Measurements from ENCODE around the gene MISP.
"Not testable (repeated sequence)": the region's sequence is repeated elsewhere in the genome, so short reads cannot be mapped to it uniquely, and the experiment has no call there.

Gene MISP

DNA sequence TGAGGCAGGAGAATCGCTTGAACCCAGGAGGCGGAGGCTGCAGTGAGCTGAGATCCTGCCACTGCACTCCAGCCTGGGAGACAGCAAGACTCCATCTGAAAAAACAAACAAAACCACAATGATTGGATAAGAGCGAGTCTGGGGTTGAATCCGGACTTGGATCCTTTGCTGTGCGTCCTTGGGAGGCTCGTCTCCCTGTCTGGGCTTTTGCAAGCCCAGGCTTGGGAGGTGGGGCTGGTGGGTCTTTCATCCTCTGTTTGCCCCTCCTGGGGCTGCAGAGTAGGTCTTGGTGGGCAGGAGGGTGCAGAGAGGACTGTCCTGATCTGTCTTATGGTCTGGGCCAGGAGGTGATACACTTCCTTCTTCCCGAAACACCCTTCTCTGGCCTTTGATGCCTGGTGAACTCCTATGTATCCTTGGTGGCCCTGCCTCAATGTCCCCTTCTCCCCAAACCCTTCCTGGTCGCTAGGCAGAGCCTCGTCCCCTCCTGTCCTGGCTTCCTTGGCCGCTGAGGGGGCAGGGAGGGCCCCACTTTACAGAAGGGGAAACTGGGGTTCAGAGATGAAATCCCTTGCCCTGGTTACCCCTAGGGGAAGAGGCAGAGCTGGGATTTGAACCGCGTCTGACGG, 25.3 kb upstream of the MISP start:
- DNase-seq (ENCODE audit: low read depth, low spot score): no peak

GRCh38 chr19:726993-727956, 23.6 kb upstream of the MISP start:
- no peak for DNase-seq (ENCODE audit: low read depth, low spot score)

GRCh38 chr19:728011-728410, 22.9 kb upstream of the MISP start:
- DNase-seq (ENCODE audit: low read depth, low spot score): no peak

DNA sequence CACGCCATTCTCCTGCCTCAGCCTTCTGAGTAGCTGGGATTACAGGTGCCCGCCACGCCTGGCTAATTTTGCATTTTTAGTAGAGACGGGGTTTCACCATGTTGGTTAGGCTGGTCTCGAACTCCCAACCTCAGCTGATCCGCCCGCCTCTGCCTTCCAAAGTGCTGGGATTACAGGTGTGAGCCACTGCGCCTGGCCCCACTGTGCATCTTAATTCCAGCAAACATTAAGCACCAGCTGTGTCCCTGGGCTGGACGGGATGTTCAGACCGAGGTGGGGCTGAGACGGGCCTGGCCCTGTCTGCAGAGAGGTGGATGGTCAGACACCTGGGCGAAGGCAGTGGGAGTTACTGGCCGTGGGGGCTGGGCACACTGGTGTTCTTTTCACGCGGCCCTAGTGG, 21.3 kb upstream of the MISP start:
- not testable (repeated sequence) for DNase-seq (ENCODE audit: low read depth, low spot score)

GRCh38 chr19:729965-730668, 20.8 kb upstream of the MISP start:
- DNase-seq (ENCODE audit: low read depth, low spot score): no peak

- DNase-seq (ENCODE audit: low read depth, low spot score): no peak
These were observed 19.9 kb upstream of the MISP start for GRCh38 chr19:731000-731399.

DNA sequence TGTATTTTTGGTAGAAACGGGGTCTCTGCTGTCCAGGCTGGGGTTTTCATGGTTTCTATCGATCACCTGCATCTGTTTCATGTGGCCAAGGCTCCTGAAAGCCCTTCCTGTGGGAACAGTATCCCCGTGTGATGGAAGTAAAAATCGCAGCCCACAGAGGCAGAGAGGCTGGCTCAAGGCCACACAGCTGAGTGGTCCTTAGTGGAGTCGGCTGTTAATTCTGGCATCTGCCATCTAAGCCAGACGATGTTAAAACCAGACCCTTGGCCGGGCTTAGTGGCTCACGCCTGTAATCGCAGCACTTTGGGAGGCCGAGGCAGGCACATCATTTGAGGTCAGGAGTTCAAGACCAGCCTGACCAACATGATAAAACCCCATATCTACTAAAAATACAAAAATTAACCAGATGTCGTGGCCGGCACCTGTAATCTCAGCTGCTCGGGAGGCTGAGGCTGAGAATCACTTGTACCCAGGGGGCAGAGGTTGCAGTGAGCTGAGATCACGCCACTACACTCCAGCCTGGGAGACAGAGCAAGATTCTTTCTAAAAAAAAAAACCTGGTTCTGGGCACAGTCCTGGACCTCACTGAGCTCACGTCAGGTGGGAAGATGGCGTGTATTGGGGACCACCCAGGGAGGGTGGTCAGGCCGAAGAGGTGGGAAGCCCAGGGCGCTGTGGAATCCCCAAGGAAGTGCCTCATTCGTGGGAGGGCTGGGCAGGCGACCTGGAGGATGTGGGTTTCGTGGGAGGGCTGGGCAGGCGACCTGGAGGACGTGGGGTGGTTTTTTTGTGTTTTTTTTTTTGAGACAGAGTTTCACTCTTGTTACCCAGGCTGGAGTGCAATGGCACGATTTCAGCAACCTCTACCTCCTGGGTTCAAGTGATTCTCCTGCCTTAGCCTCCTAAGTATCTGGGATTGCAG, 18.5 kb upstream of the MISP start:
- no peak for DNase-seq (ENCODE audit: low read depth, low spot score)

DNA sequence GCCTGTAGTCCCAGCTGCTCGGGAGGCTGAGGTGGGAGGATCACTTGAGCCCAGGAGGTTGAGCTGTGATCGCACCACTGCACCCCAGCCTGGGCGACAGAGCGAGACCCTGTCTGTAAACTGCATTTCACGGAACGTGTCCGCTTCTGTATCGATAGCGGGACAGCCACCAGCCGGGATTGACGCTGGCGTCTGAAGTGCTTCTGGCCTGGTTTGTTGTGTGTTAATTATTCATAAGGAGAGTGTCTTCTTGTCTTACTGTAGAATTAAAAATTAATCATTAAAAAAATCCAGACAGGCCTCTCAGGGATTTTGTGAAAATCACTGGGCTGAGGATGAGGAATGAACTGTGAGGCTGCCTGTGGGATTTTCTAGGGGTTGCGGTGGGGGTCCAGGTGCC, 16.2 kb upstream of the MISP start:
- no peak for DNase-seq (ENCODE audit: low read depth, low spot score)

GRCh38 chr19:736125-736524, 14.8 kb upstream of the MISP start:
- DNase-seq (ENCODE audit: low read depth, low spot score): no peak

DNA sequence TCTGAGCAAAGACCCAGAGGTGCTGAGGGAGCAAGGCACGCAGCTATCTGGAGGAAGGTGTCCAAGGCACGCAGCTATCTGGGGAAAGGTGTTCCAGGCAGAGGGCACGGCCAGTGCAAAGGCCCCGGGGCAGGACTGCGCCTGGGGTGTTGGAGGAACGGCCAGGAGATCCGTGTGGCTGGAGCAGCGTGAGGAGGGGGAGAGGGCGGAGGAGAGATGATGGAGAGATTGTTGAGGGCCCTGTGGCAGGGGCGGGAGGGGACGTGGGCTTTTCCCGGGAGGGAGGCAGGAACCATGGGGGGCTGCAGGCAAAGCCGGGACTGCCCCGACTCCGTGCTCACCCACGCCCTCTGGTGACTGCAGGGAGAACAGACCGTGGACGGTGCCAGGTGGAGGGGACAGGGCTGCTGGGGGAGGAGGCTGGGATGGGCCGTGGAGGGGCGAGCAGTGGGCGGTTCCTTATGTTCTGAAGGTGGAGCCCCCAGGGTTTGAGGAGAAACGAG, 13.3 kb upstream of the MISP start:
- no peak for DNase-seq (ENCODE audit: low read depth, low spot score)

DNA sequence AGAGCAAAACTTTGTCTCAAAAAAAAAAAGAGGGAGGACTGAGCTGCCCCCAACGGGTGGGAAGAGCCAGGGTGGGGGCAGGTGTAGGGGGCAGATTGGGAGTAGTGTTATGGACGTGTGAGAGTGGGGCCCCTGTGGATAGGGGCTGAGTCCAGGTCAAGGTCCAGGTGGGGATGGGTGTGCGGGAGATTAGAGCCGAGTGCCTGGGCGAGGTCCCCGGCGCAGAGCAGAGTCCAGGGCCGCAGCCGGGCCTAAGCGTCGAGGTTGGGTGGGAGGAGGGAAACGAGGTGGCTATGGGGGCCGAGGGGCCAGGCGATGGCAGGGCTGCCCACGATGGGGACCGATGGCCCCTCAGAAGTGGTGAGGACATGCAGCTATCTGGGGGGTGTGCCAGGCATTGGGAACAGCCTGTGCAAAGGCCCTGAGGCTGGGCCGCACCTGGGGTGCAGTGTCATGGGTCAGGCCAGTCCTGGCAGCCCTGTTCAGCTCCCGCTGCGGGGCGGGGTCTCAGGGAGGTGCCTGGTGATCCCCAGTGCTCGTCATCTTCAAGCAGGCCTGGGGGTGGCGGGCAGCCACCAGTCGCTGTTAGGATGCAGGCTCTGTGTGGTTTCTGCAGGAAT, 12.3 kb upstream of the MISP start:
- DNase-seq (ENCODE audit: low read depth, low spot score): no peak

- DNase-seq (ENCODE audit: low read depth, low spot score): no peak
These were observed 10.8 kb upstream of the MISP start for GRCh38 chr19:739998-740715.

DNA sequence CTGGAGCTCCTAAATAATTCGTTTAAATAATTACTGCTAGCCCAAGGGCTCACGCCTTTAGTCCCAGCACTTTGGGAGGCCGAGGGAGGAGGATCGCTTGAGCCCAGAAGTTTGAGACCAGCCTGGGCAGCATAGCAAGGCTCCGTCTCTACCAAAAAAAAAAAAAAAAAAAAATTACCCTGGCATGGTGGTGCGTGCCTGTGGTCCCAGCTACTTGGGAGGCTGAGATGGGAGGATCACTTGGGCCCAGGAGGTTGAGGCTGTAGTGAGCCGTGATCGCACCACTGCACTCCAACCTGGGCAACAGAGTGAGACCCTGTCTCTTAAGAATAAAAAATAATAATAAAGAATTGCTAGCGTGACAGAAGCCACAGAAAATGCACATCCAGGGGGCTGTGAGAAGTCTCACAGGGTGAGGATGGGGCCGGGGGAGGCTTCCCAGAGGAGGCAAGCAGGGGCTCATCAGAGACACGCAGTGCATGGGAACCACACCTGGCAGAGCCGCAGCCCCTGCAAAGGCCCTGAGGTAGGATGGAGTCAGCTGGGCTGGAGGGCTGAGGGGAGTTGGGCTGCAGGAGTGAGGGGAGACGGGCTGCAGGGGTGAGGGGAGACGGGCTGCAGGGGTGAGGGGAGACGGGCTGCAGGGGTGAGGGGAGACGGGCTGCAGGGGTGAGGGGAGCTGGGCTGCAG, 10.0 kb upstream of the MISP start:
- DNase-seq (ENCODE audit: low read depth, low spot score): not testable (repeated sequence)

GRCh38 chr19:741506-742131, 9.3 kb upstream of the MISP start:
- DNase-seq (ENCODE audit: low read depth, low spot score): no peak

- DNase-seq (ENCODE audit: low read depth, low spot score): no peak
These were observed 8.3 kb upstream of the MISP start for GRCh38 chr19:742540-743075.

DNA sequence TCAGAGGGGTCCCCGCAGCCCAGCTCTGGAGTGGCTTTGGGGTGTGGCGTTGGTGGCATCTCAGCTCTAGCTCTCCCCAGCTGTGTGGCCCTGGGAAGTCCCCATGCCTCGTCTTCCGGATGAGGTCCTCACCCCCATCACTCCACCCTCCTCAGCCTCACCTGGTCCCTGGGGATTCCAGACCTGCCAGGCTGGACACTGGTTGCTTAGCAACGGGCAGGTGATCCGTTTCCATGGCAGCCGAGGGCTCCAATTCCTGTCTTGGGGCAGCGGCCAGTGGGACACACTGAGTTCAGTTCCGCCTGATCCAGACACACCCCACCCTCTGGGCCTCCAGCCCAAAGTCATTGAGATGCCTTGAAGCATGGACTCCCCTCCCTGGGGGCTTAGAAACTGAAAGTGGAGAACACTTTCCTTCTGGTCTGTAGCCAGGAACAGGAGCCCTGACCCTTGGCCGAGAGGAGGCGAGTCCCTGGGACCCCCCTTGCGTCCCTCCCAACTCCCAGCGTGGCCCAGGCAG, 7.7 kb upstream of the MISP start:
- no peak for DNase-seq (ENCODE audit: low read depth, low spot score)

GRCh38 chr19:745138-745537, 5.8 kb upstream of the MISP start:
- DNase-seq (ENCODE audit: low read depth, low spot score): not testable (repeated sequence)

DNA sequence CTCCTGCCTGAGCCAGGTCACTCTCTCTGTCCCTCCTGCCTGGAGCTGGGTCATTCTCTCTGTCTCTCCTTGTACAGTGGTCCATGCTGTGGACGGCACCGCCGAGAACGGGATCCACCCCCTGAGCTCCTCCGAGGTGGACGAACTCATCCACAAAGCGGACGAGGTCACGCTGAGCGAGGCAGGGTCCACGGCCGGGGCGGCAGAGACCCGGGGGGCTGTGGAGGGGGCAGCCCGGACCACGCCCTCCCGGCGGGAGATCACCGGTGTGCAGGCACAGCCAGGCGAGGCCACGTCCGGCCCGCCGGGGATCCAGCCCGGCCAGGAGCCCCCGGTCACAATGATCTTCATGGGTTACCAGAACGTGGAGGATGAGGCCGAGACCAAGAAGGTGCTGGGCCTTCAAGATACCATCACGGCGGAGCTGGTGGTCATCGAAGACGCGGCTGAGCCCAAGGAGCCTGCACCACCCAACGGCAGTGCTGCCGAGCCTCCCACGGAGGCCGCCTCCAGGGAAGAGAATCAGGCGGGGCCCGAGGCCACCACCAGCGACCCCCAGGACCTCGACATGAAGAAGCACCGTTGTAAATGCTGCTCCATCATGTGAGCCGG, 4.6 kb upstream of the MISP start:
- DNase-seq (ENCODE audit: low read depth, low spot score): no peak

Measured in smooth muscle cell of the brain vasculature (primary cell).